DOHH2 (cell line): ENCODE data around the gene MAP3K7CL.

ENCODE experiments used
- CTCF ChIP-seq: fragments of 200-600 bp; sonication (generic); IDR thresholded peaks from one replicate; pipeline ENCODE4 v1.5.1; 2014; ENCODE audit warnings: antibody characterized with exemption, mild to moderate bottlenecking, low read depth, low read length; ENCODE audit not compliant: poor library complexity, severe bottlenecking
- EZH2phosphoT487 ChIP-seq: fragments of 200-600 bp; sonication (generic); IDR thresholded peaks from 2 replicates; pipeline ENCODE4 v1.6.1; 2017; ENCODE audit warnings: borderline replicate concordance, mild to moderate bottlenecking, antibody characterized with exemption, low read length, moderate library complexity, mixed read lengths

- TF ChIP-seq CTCF (no peak), EZH2phosphoT487 (no peak)
Observed at GRCh38 chr21:29144736-29145353, 14.4 kb downstream of the MAP3K7CL start.
